Thyroid gland (tissue), 4 donors: ENCODE results near the gene AKAP12. TPM values are rescaled to one million over a fixed set of nuclear protein-coding genes. Genes with fewer than 3 reads are reported as not detected.

ENCODE experiments used
- DNase-seq, 2 donors: peaks; one replicate each; pipeline ENCODE4 v3.0.0-alpha.2; 2019
- H3K27ac ChIP-seq, 3 donors: fragments of 200-600 bp; sonication (generic); 1 replicate in 2 of 3; 2 replicates in 1 of 3; pipeline ENCODE4 v1.5.1; 2016 to 2019; ENCODE audit warnings: mild to moderate bottlenecking in 1 of 3, moderate library complexity in 1 of 3
- H3K27me3 ChIP-seq: fragments of 200-600 bp; sonication (generic); one replicate; pipeline ENCODE4 v1.5.1; 2019
- H3K36me3 ChIP-seq, 2 donors: fragments of 200-600 bp; sonication (generic); one replicate each; pipeline ENCODE4 v1.5.1; 2016 to 2019
- H3K4me1 ChIP-seq, 2 donors: fragments of 200-600 bp; sonication (generic); one replicate each; pipeline ENCODE4 v1.5.1; 2017 to 2019
- H3K4me3 ChIP-seq, 3 donors: fragments of 200-600 bp; sonication (generic); replicated peaks in 1 of 3; 1 replicate in 2 of 3; 2 replicates in 1 of 3; pipeline ENCODE4 v1.5.1; 2016; ENCODE audit warnings: mild to moderate bottlenecking in 1 of 3
- H3K9me3 ChIP-seq: fragments of 200-600 bp; sonication (generic); one replicate; pipeline ENCODE4 v1.5.1; 2017
- POLR2A ChIP-seq, 2 donors: fragments of 450-650 bp; IDR thresholded peaks; one replicate each; pipeline ENCODE4 v1.6.1; 2017; ENCODE audit warnings: antibody characterized with exemption in 2 of 2, mild to moderate bottlenecking in 2 of 2, moderate library complexity in 1 of 2
- WGBS, 2 donors: methylation state at CpG; one replicate each; pipeline ENCODE4 v1.1.5; 2017; 5-methylcytosine and 5-hydroxymethylcytosine counted together
- intact Hi-C: fragments of 100-400 bp; cut with DNase I; formaldehyde crosslinking; loops from one replicate; pipeline ENCODE4 v1.15.1; 2023
- total RNA-seq, 4 donors: library from RNA; depleted of rRNA; stranded (reverse); fragments of >200 nt; gene quantifications; one replicate each; pipeline ENCODE4 v1.2.3, GENCODE V29; 2016
- TF ChIP-seq, protein P1 (sequence below), 6 experiments: fragments of 200-600 bp in 3 of 6; fragments of 450-650 bp in 3 of 6; sonication (generic) in 3 of 6; IDR thresholded peaks; one replicate each; pipeline ENCODE4 v1.5.1; 2016 to 2019; ENCODE audit warnings: antibody characterized with exemption in 6 of 6, mild to moderate bottlenecking in 2 of 6, inconsistent platforms in 1 of 6, moderate library complexity in 1 of 6

The AKAP12 gene
- total RNA-seq, 4 donors from 2014 or later: 50.7 to 108 (median 79.4) TPM

DNA sequence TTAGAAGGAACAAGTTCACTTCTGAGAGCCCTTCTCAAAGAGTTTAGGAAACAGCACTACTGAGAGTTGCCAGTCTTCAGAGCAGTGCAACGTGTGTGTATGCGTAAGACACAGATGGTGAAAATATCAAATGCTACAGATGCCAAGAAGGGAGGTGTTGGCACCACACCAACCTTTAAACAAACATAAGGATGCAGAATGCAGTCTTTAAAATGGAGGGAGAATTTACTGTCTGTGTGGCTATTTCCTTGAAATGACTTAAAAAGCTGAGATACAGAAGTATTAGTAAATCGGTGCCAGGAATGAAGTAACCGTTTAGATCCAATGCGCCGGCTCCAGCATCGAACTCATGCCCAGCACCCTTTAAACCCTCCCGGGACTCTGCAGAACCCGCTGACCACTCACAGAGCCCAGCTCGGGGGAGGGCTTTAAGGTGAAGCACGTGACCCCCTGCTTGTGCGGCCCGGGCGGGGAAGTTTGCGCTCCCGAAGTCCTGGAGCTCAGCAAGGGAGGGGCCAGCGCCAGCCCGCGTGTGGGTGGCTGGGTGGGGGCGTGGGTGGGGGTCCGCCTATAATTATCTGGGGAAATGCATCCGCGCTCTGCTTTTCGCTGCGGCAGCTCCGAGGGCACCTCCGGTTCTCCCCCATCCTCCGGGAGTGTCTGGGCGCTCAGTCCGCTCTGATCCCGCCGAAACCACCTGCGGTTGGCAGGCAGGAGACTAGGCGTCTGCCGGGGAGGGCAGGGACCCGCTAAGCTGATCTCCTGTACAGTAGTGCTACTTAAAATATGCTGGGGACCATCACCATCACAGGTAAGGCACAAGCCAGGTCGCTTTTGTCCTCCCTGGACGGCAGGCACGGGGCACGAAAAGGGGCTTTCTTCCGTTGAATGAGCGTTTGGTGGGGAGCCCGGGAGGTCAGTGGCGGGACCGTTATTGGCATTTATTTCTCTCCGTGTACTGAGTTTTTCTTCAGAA lies 85.6 kb downstream of the AKAP12 start:
- Histone ChIP-seq H3K27ac (peak overlapping the region; percentile 2 to 61 (median 59)), H3K27me3 (no peaks in the 10 kb centered on the region), H3K9me3 (no peaks in the 10 kb centered on the region), H3K4me1 (peaks cover 15 to 16% of the 10 kb centered on the region in 2 donors), H3K4me3 (peak overlapping the region; percentile 18 to 51 (median 25)), H3K36me3 (no peaks in the 10 kb centered on the region)
- DNase-seq: peak; percentile 68 to 73
- intact Hi-C loops: loop anchor here (2.0 to 10.0 kb wide), 2 partner anchors 151 to 311 kb away; no protein-coding TSS in a partner anchor
- TF ChIP-seq, protein P1, sequence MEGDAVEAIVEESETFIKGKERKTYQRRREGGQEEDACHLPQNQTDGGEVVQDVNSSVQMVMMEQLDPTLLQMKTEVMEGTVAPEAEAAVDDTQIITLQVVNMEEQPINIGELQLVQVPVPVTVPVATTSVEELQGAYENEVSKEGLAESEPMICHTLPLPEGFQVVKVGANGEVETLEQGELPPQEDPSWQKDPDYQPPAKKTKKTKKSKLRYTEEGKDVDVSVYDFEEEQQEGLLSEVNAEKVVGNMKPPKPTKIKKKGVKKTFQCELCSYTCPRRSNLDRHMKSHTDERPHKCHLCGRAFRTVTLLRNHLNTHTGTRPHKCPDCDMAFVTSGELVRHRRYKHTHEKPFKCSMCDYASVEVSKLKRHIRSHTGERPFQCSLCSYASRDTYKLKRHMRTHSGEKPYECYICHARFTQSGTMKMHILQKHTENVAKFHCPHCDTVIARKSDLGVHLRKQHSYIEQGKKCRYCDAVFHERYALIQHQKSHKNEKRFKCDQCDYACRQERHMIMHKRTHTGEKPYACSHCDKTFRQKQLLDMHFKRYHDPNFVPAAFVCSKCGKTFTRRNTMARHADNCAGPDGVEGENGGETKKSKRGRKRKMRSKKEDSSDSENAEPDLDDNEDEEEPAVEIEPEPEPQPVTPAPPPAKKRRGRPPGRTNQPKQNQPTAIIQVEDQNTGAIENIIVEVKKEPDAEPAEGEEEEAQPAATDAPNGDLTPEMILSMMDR (IDR thresholded peaks at IDR 0.05): no peak
- no peak for TF ChIP-seq POLR2A (IDR thresholded peaks at IDR 0.05)
- 1 to 2% methylated on average over 30 to 32 of the region's 46 CpGs for WGBS, 2 donors

DNA sequence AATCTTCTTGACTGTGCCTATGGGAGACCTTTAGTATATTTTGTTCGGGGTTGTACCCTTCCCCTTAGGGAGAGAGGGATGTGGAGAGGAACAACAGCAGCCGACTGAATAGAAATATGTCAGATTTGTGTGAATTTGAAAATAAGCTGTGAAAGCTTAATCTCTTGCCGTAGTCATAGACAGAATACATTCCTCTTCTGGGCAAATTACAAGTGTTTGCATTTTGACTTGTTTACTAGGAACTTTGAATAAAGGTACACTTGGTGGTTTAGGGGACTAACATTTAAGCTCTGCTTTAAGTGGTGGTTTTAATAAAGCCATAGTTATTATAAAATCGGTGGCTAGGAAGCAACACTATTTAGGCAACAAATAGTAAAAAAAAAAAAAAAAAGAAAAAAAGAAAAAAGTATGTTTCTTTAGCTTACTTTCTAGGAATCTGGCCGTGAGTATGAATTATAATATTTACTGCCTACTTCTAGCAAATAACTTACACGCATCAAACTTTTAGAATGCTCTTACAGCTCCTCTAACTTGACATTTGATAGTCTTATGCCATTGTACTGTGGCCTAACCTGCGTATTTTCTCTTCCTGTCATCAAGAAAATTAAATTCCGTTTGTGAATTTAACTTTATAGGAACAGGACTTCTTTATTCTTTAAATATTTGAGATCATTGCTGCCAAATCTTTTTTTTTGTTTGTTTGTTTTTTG lies 86.5 kb downstream of the AKAP12 start:
- Histone ChIP-seq H3K27ac (peak overlapping the region in 2 of 3 donors; percentile 59 to 61), H3K27me3 (no peaks in the 10 kb centered on the region), H3K4me3 (peak overlapping the region in 1 of 3 donors; percentile 51), H3K36me3 (no peaks in the 10 kb centered on the region), H3K9me3 (no peaks in the 10 kb centered on the region), H3K4me1 (peaks cover 15 to 16% of the 10 kb centered on the region in 2 donors)
- intact Hi-C loops: loop anchor here (10.0 kb wide), 1 partner anchor 151 kb away; no protein-coding TSS in a partner anchor
- 57 to 59% methylated on average over 8 of the region's 8 CpGs for WGBS, 2 donors
- TF ChIP-seq, protein P1 (IDR thresholded peaks at IDR 0.05): no peak
- no peak for TF ChIP-seq POLR2A (IDR thresholded peaks at IDR 0.05)
- DNase-seq: no peak

DNA sequence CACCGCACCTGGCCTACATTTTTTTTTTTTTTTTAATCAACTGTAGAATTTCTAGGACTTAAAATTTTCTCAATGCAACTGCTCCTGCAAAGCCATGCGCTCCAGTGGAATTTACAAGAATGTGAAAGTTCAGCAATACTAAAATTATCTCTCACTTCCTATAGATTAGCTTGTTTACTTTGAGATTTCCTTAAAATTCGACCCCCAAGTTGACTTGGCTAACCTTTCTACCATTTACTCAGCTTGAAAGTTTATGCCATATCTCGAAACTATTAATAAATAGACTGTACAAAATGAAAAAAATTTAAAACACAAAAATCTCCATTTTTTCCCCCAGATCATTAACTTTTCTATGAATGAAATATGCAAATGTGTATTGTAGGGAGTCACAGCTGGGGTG lies 87.3 kb downstream of the AKAP12 start:
- 77 to 83% methylated on average over 4 of the region's 4 CpGs for WGBS, 2 donors
- no peak for TF ChIP-seq POLR2A (IDR thresholded peaks at IDR 0.05)
- TF ChIP-seq, protein P1 (IDR thresholded peaks at IDR 0.05): no peak
- Histone ChIP-seq H3K9me3 (no peaks in the 10 kb centered on the region), H3K36me3 (no peaks in the 10 kb centered on the region), H3K4me3 (no peak overlapping the region), H3K27me3 (no peaks in the 10 kb centered on the region), H3K4me1 (peaks cover 15 to 16% of the 10 kb centered on the region in 2 donors), H3K27ac (no peak overlapping the region)
- intact Hi-C loops: loop anchor here (10.0 kb wide), 1 partner anchor 152 kb away; no protein-coding TSS in a partner anchor
- no peak for DNase-seq

DNA sequence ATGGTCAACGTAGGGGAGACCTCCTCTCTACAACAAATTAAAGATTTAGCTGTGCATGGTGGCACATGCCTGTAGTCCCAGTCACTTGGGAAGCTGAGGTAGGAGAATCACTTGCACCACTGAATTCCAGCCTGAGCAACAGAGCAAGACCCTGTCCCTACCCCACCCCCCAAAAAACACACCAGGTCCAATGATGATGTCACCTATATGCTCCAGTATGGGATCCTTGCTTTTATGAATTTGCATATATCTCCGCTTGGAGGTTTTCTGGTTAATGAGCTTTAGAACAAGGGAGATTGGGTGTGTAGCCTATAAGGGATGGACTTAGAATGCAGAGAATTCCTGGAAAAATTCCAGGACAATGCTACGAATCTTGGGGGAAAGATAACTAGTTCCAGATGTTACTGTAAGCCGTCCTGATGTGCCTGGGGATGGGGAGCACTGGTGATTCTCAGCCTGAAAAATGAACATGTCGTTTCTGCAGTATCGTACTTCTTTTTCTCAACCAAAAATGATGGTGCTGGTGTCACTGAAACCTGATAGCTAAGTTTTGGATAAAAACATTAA lies 90.4 kb downstream of the AKAP12 start:
- Histone ChIP-seq H3K36me3 (no peaks in the 10 kb centered on the region), H3K4me1 (peaks cover 0 to under 1% of the 10 kb centered on the region in 2 donors), H3K4me3 (no peak overlapping the region), H3K9me3 (no peaks in the 10 kb centered on the region), H3K27me3 (no peaks in the 10 kb centered on the region), H3K27ac (no peak overlapping the region)
- intact Hi-C loops: no loop called here
- WGBS, 2 donors: 75% methylated on average over 6 of the region's 6 CpGs
- DNase-seq: no peak
- TF ChIP-seq, protein P1 (IDR thresholded peaks at IDR 0.05): no peak
- TF ChIP-seq POLR2A (IDR thresholded peaks at IDR 0.05): no peak
